NCI-H345 treated with DMSO at 0.1 percent for 48 hours (cell line): ENCODE results near the gene TRIB2.

Experiments
- DNase-seq: peaks from one replicate; lab custom pipeline; 2025; ENCODE audit not compliant: unreplicated experiment; lab: John Stamatoyannopoulos, UW

The TRIB2 gene

GRCh38 chr2:12719400-12720277 lies 2.9 kb downstream of the TRIB2 start:
- no peak for DNase-seq

GRCh38 chr2:12720278-12720620 lies 3.5 kb downstream of the TRIB2 start:
- no peak for DNase-seq

DNA sequence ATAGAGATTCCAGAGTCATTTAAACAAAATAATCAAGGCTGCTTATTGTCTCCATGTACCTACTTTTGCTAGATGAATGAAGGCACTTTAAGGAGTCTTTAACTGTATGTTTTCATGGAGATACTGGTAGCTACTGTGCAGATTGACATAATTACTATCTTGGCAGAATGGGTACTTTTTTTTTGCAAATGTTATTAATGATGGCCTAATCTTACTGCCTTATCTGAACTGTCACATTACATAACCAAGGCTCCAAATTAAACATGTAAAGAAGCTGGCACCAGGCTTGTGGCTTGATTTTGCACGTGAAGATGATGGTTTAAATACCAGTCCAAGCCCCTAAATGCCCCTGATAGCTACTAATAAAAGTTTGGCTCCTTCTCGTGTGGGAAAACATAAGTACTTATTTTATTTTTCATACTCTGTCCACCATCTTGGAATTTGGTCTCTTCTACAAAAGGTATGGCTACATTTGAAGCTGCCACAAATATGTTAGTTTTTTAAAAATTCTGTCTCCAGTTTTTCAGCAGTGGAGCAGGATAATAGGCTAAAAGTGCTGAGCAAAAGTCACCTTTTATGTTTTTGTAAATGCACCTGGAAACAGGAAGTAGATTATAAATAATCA lies 4.1 kb downstream of the TRIB2 start:
- DNase-seq: no peak

DNA sequence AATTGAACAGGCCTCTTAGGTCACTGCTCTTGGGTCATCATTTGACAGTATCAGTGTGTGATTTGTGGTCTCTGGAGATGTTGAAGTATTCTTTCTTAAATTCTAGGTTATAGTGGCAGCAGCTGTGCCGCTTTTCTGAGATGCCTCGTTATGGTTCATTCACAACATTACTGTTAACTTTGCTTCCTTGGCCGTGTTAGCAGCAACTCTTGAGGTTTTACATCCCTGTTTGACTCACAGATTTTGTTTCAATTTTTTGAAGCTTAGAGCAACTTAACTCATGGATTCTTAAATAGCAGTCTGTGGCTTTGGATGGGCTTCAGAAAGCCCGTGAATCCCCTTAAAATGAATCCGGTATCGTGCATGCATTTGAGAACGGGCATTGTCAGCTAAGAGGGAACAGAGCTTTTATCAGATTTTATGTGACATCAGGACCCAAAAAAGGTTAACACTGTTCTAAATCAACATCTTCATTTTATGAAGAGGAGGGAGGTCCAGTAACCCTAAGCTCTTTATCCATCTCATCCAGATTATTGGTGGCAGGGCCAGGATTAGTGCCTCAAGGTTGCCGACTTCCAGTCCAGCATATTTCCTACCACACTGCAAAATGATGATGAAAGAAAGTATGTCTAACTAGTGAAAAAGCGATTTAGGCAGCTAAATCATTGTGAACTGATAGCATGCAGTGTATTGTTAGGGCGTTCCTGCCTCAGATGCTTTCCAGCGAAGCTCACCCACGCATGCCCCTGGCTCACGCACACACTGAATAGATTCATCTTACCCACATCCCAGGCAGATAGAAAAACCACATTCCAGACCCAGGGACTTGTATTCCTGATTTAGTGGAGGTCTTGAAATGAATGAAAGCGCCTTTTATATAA lies 5.1 kb downstream of the TRIB2 start:
- no peak for DNase-seq

- no peak for DNase-seq
Measured at GRCh38 chr2:12722447-12723316, 5.9 kb downstream of the TRIB2 start.

DNA sequence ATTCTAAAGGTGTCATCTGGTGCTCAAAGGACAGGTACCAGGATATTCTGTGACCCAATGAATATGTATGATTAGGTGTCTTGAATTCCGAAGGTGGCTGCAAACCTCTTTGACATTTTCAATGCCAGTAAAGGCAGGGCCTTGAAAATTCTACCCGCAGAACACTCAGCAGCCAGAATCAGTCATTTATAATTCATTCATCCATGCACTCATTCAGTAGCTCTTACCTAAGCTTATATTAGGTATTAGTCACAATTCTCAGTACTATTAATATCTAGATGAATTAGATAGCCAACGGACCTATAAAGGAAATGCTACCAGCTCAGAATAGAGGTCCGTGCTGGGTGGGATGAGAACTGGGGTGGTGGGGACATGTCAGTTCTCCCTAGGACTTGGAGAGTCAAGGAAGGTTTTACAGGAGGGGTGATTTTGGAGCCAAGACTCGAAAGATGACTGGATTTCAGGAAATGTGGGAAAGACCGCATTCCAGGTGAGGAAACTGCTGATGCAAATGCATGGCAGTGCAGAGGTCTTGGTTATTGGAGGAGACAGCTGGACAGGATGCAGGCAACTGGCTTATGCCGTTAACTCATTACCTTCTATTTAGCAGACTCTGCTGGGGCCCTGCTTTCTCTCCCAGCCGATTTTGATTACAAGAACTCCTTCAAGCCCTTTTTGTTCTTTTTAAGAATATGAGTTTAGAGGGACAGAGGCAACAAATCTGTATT lies 7.2 kb downstream of the TRIB2 start:
- DNase-seq: no peak

- DNase-seq: no peak
Measured at GRCh38 chr2:12725233-12726187, 8.8 kb downstream of the TRIB2 start.

DNA sequence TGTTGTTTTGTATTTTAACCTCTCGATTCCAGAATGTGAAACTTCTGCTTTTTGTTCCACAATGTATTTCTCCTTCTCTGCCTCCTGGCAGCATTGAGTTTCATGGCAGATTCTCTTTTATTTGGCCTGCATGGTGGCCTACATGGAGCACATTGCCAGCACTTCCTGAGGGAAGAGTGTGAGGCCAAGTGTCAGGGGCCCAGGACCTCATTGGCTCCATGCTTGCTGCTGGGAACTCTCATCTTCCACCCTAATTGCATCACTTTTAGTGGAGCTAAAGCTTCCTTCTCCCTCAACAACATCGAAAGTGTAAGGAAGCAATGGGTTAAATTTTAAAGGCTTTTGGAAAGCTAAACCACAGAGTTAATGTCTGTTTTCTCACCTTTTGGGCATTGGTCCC lies 9.5 kb downstream of the TRIB2 start:
- no peak for DNase-seq

GRCh38 chr2:12727065-12727464 lies 10.3 kb downstream of the TRIB2 start:
- no peak for DNase-seq

- DNase-seq: no peak
Measured at GRCh38 chr2:12727641-12728040, 10.9 kb downstream of the TRIB2 start.

DNA sequence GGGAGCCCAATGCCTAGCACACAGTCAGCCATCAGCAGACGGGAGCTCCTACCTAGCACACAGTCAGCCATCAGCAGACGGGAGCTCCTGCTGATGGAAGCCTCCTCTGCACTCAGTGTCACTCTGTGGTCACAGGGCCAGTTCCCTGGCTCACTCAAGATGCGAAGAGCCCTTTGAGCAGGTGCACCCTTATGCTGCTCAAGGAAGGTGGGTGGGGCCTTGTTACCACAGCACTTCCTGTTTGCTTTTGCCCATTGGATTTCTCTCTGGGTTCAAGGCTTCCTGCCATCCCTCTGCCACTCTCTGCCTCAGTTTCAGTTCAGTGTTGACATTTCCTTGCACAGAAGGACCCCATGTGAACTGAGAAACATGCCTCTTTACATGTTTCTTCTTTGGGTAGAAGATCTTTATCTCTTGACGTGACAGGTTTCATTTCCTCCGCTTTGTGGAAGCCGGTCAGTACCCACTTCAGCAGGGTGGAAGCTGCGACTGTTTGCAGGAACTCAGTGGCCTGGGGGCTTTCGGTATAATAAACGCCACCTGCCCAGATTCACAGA lies 11.6 kb downstream of the TRIB2 start:
- no peak for DNase-seq

DNA sequence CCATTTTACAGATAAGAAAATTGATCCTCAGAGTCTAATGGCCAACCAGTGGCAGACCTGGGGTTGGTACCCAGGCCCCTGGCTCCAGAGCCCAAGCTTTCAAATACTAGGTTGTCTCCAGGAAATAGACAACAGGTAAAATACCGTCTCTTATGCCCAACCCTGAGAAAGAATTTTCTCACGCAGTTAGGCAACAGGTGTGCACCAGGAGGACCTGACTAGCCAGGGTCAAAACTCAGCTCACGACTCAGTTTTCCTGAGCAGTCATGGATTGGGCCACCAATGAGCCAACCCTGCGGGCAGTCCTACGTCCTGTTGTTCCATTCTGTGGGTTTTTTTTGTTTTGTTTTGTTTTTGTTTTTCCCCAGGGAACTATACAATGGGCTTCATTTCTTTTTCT lies 13.5 kb downstream of the TRIB2 start:
- no peak for DNase-seq

DNA sequence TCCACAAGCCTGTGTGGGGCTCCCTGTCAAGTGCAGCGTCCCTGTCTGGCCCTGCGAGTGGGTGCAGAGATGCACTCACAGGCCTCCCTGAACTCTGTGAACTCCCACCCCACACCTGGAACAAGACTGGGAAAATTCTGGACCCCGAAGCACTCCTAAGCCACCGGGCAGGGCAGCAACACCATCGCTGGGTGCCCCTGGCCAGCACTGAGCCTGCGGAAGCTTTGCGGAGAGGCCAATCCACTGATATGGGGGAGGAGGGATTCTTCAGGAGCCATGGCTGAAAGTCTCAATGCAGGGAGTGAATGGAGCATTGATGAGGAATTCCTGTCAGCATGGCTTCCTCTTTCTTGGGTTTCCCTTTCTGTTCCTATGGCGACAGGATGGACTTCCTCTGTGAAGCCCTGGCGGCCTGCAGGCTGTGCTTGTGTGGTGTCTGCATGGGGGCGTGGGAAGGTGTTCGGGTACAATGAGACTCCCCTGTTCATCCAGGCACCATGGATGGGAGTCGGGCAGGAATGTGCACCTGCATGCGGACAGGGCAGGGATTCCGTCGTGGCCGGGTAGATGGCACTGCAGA lies 15.1 kb downstream of the TRIB2 start:
- no peak for DNase-seq

- no peak for DNase-seq
Measured at GRCh38 chr2:12732651-12733050, 15.9 kb downstream of the TRIB2 start.

DNA sequence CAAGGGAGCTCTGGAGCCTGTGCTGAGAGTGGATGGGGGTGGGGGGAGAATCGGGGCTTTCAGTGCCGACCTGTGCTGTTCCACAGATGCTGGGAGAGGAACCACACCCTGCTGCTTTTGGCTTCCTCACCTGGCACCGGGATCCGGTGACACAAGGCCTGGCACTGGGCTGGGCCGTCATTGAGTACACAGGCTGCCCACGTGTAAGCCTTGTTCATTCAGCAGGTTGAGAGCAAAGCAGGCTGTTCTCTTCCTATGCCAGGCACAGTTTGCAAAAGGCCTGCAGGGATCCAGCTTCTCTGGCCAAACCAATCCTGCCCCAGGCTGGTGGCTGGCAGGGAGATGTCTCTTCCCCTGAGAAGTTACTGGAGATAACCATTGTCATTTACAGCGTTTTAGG lies 17.1 kb downstream of the TRIB2 start:
- DNase-seq: no peak

DNA sequence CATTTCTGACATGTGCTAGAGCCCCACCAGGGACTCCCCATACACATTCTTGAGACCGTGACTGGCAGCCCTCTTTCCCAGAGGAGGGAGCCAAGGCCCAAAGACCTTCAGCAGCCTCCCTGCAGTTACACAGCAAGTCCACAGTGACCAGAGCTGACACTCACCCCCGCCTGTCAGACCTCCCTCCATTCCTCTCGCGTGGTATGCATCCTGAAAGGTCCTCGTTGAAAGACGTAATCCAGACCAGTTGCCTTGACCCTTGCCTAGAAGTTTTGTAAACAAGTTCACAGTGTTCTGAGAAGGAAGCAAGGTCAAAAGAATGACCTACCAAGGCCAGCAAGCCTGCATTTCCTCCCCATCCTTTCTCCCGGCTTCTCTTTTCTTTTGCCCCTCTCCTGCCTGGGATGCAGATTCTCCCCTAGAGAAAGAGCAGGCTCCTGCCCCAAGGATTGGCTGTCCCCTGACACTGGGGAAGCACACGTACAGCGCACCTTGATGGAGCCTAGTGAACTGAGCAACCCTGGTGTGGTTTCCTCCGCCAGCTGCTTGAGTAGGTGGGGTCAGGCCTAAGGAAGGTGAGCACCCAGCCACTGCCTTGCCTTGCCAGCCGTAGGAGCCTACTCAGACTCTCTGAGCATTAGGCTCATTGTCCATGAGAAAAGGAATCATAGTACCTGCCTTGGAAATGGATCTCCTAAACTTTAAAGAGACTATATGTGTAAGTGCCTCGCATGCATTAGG lies 18.3 kb downstream of the TRIB2 start:
- no peak for DNase-seq

DNA sequence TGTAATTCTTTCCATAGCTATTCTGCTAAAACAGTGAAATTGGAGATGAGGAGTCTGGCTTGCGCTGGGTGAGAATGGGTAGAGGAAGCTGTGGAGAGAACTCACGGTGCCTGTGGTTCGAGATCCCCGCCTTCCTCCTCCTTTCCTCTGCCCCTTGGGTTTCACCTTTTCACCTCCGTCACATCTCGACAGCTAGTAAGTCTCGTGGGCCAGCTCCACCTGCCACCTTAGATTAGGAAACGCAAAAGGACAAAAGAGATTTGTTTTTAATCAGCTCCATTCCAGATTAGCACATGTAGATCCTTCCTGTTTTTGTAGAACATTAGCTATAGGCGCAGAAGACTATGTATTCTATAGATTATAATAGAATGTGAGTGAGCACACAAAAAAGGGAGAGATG lies 20.6 kb downstream of the TRIB2 start:
- DNase-seq: no peak
